ENCODE data around the gene C12orf76. TPM values are rescaled to one million over a fixed set of nuclear protein-coding genes. Genes with fewer than 3 reads are reported as not detected.

Gene C12orf76
- total and polyA plus RNA-seq, 2 of the 13 experiments (the other 11 are each of a cell fraction or from before 2014, with no cell fraction given), result 15.8 to 38.4 TPM

- TF ChIP-seq, protein P1, sequence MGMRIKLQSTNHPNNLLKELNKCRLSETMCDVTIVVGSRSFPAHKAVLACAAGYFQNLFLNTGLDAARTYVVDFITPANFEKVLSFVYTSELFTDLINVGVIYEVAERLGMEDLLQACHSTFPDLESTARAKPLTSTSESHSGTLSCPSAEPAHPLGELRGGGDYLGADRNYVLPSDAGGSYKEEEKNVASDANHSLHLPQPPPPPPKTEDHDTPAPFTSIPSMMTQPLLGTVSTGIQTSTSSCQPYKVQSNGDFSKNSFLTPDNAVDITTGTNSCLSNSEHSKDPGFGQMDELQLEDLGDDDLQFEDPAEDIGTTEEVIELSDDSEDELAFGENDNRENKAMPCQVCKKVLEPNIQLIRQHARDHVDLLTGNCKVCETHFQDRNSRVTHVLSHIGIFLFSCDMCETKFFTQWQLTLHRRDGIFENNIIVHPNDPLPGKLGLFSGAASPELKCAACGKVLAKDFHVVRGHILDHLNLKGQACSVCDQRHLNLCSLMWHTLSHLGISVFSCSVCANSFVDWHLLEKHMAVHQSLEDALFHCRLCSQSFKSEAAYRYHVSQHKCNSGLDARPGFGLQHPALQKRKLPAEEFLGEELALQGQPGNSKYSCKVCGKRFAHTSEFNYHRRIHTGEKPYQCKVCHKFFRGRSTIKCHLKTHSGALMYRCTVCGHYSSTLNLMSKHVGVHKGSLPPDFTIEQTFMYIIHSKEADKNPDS (CRISPR knock-in tag; IDR thresholded peaks at IDR 0.05), result no peak
- TF ChIP-seq USF2 (IDR thresholded peaks at IDR 0.05; ENCODE audit: low read depth, low read length) (no peak), USF2 (CRISPR knock-in tag; IDR thresholded peaks at IDR 0.05; ENCODE audit: borderline replicate concordance) (no peak), KLF6 (CRISPR knock-in tag; IDR thresholded peaks at IDR 0.05) (no peak), ZNF749 (CRISPR knock-in tag; IDR thresholded peaks at IDR 0.05; ENCODE audit: borderline replicate concordance) (no peak), TBX3 (IDR thresholded peaks at IDR 0.05; ENCODE audit: borderline replicate concordance) (no peak), ZKSCAN5 (CRISPR knock-in tag; IDR thresholded peaks at IDR 0.05) (no peak), TOPORS (CRISPR knock-in tag; IDR thresholded peaks at IDR 0.05) (no peak), KLF15 (CRISPR knock-in tag; IDR thresholded peaks at IDR 0.05; ENCODE audit: borderline replicate concordance) (no peak), REPIN1 (CRISPR knock-in tag; IDR thresholded peaks at IDR 0.05; ENCODE audit: borderline replicate concordance, low read depth) (peak; percentile 12; the same call in 1 of the 2 replicates), EP300 (IDR thresholded peaks at IDR 0.05; ENCODE audit: low read depth in 2 of 2, low read length in 2 of 2) (peak in 1 of 2 experiments; percentile 71; a peak in 2 of 4 replicates), EP300 (CRISPR knock-in tag; IDR thresholded peaks at IDR 0.05; ENCODE audit: borderline replicate concordance) (peak; percentile 30; the same call in 1 of the 2 replicates), BORCS8-MEF2B (CRISPR knock-in tag; IDR thresholded peaks at IDR 0.05) (no peak), ETV6 (CRISPR knock-in tag; conservative IDR thresholded peaks at IDR 0.05) (no peak), CBFB (CRISPR knock-in tag; IDR thresholded peaks at IDR 0.05) (no peak), MIER2 (CRISPR knock-in tag; IDR thresholded peaks at IDR 0.05) (no peak), FOXM1 (CRISPR knock-in tag; IDR thresholded peaks at IDR 0.05) (no peak), POLR2A (IDR thresholded peaks at IDR 0.05; ENCODE audit: insufficient read depth in 1 of 2, low read depth in 2 of 2, low read length in 2 of 2) (no peak), GABPA (IDR thresholded peaks at IDR 0.05; ENCODE audit: low read depth, low read length) (no peak), GABPA (CRISPR knock-in tag; IDR thresholded peaks at IDR 0.05; ENCODE audit: low read depth) (peak; percentile 48; the same call in 1 of the 2 replicates), DMAP1 (CRISPR knock-in tag; IDR thresholded peaks at IDR 0.05) (peak; percentile 40; the same call in 1 of the 2 replicates), STAT5B (CRISPR knock-in tag; IDR thresholded peaks at IDR 0.05) (no peak), ZNF383 (CRISPR knock-in tag; IDR thresholded peaks at IDR 0.05; ENCODE audit: borderline replicate concordance) (no peak), ZNF616 (CRISPR knock-in tag; IDR thresholded peaks at IDR 0.05; ENCODE audit: low read depth) (no peak), ZNF335 (CRISPR knock-in tag; IDR thresholded peaks at IDR 0.05) (peak; percentile 16; the same call in 1 of the 2 replicates)
- TF ChIP-seq, protein P2, sequence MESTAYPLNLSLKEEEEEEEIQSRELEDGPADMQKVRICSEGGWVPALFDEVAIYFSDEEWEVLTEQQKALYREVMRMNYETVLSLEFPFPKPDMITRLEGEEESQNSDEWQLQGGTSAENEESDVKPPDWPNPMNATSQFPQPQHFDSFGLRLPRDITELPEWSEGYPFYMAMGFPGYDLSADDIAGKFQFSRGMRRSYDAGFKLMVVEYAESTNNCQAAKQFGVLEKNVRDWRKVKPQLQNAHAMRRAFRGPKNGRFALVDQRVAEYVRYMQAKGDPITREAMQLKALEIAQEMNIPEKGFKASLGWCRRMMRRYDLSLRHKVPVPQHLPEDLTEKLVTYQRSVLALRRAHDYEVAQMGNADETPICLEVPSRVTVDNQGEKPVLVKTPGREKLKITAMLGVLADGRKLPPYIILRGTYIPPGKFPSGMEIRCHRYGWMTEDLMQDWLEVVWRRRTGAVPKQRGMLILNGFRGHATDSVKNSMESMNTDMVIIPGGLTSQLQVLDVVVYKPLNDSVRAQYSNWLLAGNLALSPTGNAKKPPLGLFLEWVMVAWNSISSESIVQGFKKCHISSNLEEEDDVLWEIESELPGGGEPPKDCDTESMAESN (CRISPR knock-in tag; conservative IDR thresholded peaks at IDR 0.05), result no peak
- TF ChIP-seq, protein P3, sequence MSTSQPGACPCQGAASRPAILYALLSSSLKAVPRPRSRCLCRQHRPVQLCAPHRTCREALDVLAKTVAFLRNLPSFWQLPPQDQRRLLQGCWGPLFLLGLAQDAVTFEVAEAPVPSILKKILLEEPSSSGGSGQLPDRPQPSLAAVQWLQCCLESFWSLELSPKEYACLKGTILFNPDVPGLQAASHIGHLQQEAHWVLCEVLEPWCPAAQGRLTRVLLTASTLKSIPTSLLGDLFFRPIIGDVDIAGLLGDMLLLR (CRISPR knock-in tag; IDR thresholded peaks at IDR 0.05), result no peak
Measured at GRCh38 chr12:110035534-110036104, 12.7 kb downstream of the C12orf76 start (continued).

Measured in HepG2 (cell line).